ENCODE data around the gene UBE2D4. TPM values are rescaled to one million over a fixed set of nuclear protein-coding genes. Genes with fewer than 3 reads are reported as not detected.
"Not testable (repeated sequence)": the region's sequence is repeated elsewhere in the genome, so short reads cannot be mapped to it uniquely, and the experiment has no call there.

The UBE2D4 gene
- total RNA-seq = 10 to 100 TPM; 15.2 to 15.6 TPM

- POLR2A ChIA-PET = interaction anchor here (0.6 to 2.4 kb wide), 4 partner anchors 21 to 994 kb away, joined by 3 to 6 read pairs (median 4); partner anchors contain the start of genes DBNL, MRPL32, MRPS24 and PSMA2
- CTCF ChIA-PET = interaction anchor here (0.6 kb wide), 1 partner anchor 100 kb away, joined by 3 read pairs; no protein-coding TSS in a partner anchor
Observed at GRCh38 chr7:43925984-43926797, at the start of gene UBE2D4. Gene UBE2D4, plus strand, starts transcription at chr7:43926436. Its CDS starts 97 bp downstream, at chr7:43926533.

- POLR2A ChIA-PET = no interaction called here
- CTCF ChIA-PET = no interaction called here
Observed at GRCh38 chr7:43876976-43877745, 49.1 kb upstream of the UBE2D4 start.

GRCh38 chr7:43877968-43878864 is 48.0 kb upstream of the UBE2D4 start:
- CTCF ChIA-PET = no interaction called here

GRCh38 chr7:43878867-43879266 is 47.4 kb upstream of the UBE2D4 start:
- ChIA-PET CTCF (no interaction called here), POLR2A (interaction anchor here (0.6 to 0.9 kb wide), 2 partner anchors 9 to 128 kb away, joined by 3 read pairs; no protein-coding TSS in a partner anchor)

More at GRCh38 chr7:43877968-43878864, 48.0 kb upstream of the UBE2D4 start:
- POLR2A ChIA-PET = interaction anchor here (0.9 kb wide), 1 partner anchor 9 kb away, joined by 3 read pairs; no protein-coding TSS in a partner anchor

GRCh38 chr7:43879477-43879876 is 46.8 kb upstream of the UBE2D4 start:
- CTCF ChIA-PET = no interaction called here
- POLR2A ChIA-PET = interaction anchor here (0.6 kb wide), 1 partner anchor 129 kb away, joined by 3 read pairs; no protein-coding TSS in a partner anchor

GRCh38 chr7:43880596-43880995 is 45.6 kb upstream of the UBE2D4 start:
- POLR2A ChIA-PET = no interaction called here
- CTCF ChIA-PET = no interaction called here

GRCh38 chr7:43884209-43884608 is 42.0 kb upstream of the UBE2D4 start:
- ChIA-PET POLR2A (interaction anchor here (1.0 kb wide), 1 partner anchor 16 kb away, joined by 3 read pairs; no protein-coding TSS in a partner anchor), CTCF (no interaction called here)

- POLR2A ChIA-PET = interaction anchor here (1.0 kb wide), 1 partner anchor 16 kb away, joined by 3 read pairs; no protein-coding TSS in a partner anchor
Observed at GRCh38 chr7:43884617-43885016, 41.6 kb upstream of the UBE2D4 start.

GRCh38 chr7:43888993-43889945 is 37.0 kb upstream of the UBE2D4 start:
- POLR2A ChIA-PET = no interaction called here

More at GRCh38 chr7:43884617-43885016, 41.6 kb upstream of the UBE2D4 start:
- CTCF ChIA-PET = no interaction called here

GRCh38 chr7:43890468-43890867 is 35.8 kb upstream of the UBE2D4 start:
- POLR2A ChIA-PET = interaction anchor here (0.7 kb wide), 1 partner anchor 18 kb away, joined by 4 read pairs; no protein-coding TSS in a partner anchor
- CTCF ChIA-PET = no interaction called here

More at GRCh38 chr7:43888993-43889945, 37.0 kb upstream of the UBE2D4 start:
- CTCF ChIA-PET = no interaction called here

- POLR2A ChIA-PET = no interaction called here
- CTCF ChIA-PET = no interaction called here
Observed at GRCh38 chr7:43891069-43891955, 34.9 kb upstream of the UBE2D4 start.

GRCh38 chr7:43895847-43896415 is 30.3 kb upstream of the UBE2D4 start:
- CTCF ChIA-PET = no interaction called here

GRCh38 chr7:43898571-43898970 is 27.7 kb upstream of the UBE2D4 start:
- CTCF ChIA-PET, POLR2A ChIA-PET: not testable (repeated sequence)

More at GRCh38 chr7:43895847-43896415, 30.3 kb upstream of the UBE2D4 start:
- POLR2A ChIA-PET = no interaction called here

- ChIA-PET CTCF (no interaction called here), POLR2A (no interaction called here)
Observed at GRCh38 chr7:43902542-43903054, 23.6 kb upstream of the UBE2D4 start.

GRCh38 chr7:43904533-43905208 is 21.6 kb upstream of the UBE2D4 start:
- POLR2A ChIA-PET = interaction anchor here (1.1 kb wide), 1 partner anchor 21 kb away, joined by 6 read pairs; the partner anchor contains the start of gene UBE2D4

More at GRCh38 chr7:43904533-43905208, 21.6 kb upstream of the UBE2D4 start:
- CTCF ChIA-PET = interaction anchor here (0.7 kb wide), 1 partner anchor 127 kb away, joined by 3 read pairs; no protein-coding TSS in a partner anchor

Data from activated CD8-positive, alpha-beta memory T cell treated with anti-CD3 and anti-CD28 coated beads for 36 hours (primary cell).